Lower leg skin (tissue), 4 donors: ENCODE measurements around the gene ZDHHC17. TPM values are rescaled to one million over a fixed set of nuclear protein-coding genes. Genes with fewer than 3 reads are reported as not detected.

Source experiments
- DNase-seq, 2 donors: peaks; one replicate each; pipeline ENCODE4 v3.0.0-alpha.2; 2019; ENCODE audit warnings: low spot score in 2 of 2
- H3K4me3 ChIP-seq: fragments of 200-600 bp; sonication (generic); 2 replicates; pipeline ENCODE4 v1.5.1; 2017; ENCODE audit warnings: mild to moderate bottlenecking, low read depth; ENCODE audit not compliant: poor library complexity, severe bottlenecking
- POLR2A ChIP-seq, 2 donors: fragments of 450-650 bp; IDR thresholded peaks; one replicate each; pipeline ENCODE4 v1.6.1; 2016 to 2017; ENCODE audit warnings: antibody characterized with exemption in 2 of 2, mild to moderate bottlenecking in 1 of 2, moderate library complexity in 1 of 2
- WGBS, 2 donors: methylation state at CpG; one replicate each; pipeline ENCODE4 v1.1.5; 2018; 5-methylcytosine and 5-hydroxymethylcytosine counted together
- intact Hi-C: fragments of 100-400 bp; cut with DNase I; formaldehyde crosslinking; loops from one replicate; pipeline ENCODE4 v1.15.0; 2023; ENCODE audit warnings: low total_unique reads
- total RNA-seq, 4 donors: library from RNA; depleted of rRNA; stranded (reverse); fragments of >200 nt; gene quantifications; one replicate each; pipeline ENCODE4 v1.1.0, GENCODE V29; 2016
- TF ChIP-seq, protein P1 (sequence below), 3 donors: fragments of 450-650 bp; IDR thresholded peaks; one replicate each; pipeline ENCODE4 v1.5.1; 2016; ENCODE audit warnings: antibody characterized with exemption in 3 of 3, mild to moderate bottlenecking in 3 of 3, moderate library complexity in 2 of 3

Gene ZDHHC17
- total RNA-seq, 4 donors from 2014 or later: 10.5 to 18.7 (median 13.0) TPM

DNA sequence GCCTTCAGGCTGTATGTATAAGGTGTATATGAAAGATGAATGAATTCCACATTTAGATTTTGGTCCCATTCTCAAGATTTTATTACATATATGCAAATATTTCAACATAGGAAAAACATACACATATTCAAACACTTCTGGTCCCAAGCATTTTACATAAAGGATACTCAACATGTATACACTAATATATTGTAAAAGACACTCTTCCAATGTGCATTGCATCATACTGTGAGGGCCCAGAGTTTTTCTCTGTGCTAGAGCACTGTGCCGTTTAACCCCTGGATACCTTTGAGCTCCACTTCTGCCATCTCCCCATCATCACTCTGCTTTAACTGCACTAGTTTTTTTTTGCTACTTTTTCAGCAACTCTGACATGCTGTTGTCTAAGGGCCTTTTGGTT lies 48.1 kb downstream of the ZDHHC17 start:
- 74 to 100% methylated on average over 1 of the region's 1 CpG for WGBS, 2 donors
- H3K4me3 ChIP-seq: no peak overlapping the region
- TF ChIP-seq, protein P1, sequence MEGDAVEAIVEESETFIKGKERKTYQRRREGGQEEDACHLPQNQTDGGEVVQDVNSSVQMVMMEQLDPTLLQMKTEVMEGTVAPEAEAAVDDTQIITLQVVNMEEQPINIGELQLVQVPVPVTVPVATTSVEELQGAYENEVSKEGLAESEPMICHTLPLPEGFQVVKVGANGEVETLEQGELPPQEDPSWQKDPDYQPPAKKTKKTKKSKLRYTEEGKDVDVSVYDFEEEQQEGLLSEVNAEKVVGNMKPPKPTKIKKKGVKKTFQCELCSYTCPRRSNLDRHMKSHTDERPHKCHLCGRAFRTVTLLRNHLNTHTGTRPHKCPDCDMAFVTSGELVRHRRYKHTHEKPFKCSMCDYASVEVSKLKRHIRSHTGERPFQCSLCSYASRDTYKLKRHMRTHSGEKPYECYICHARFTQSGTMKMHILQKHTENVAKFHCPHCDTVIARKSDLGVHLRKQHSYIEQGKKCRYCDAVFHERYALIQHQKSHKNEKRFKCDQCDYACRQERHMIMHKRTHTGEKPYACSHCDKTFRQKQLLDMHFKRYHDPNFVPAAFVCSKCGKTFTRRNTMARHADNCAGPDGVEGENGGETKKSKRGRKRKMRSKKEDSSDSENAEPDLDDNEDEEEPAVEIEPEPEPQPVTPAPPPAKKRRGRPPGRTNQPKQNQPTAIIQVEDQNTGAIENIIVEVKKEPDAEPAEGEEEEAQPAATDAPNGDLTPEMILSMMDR (IDR thresholded peaks at IDR 0.05): no peak
- TF ChIP-seq POLR2A (IDR thresholded peaks at IDR 0.05): no peak
- DNase-seq: no peak
- intact Hi-C loops: no loop called here

DNA sequence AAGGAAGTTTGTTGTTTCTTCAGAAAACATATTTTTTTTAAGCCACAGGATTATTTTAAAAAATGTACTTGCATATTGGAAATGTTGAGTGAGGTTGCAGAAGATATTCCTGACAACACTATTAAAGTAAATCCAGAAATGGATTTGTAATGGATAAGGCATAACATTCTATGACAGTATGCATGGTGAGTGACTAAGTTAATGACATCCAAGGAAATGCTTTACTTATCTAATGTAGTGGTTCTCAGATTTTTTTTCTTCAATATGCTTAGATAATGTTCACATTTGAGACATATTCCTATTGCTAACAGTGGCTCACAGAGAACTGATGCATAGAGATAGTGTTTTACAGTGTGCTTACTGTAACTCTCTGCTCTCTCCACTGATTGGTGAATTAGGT lies 49.4 kb downstream of the ZDHHC17 start:
- intact Hi-C loops: no loop called here
- TF ChIP-seq, protein P1 (IDR thresholded peaks at IDR 0.05): no peak
- no peak for DNase-seq

DNA sequence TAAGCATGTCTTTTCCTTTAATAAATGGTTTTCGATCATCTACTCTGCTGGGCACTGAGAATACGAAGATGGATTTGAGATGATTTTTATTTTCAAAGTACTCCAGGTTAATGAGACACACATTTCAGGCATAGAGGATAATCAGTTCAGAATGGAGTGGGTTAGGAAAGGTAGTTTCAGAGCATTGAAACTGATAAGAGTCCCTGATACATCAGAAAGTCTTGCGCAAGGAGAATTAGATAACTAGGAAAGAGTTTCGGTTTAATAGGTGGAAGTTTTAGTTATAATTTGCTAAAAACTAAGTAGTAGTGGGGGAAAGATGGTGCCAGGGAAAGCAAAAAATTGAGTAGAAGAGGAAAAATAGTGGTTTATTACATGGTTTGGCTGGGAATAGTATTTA lies 50.1 kb downstream of the ZDHHC17 start:
- TF ChIP-seq, protein P1 (IDR thresholded peaks at IDR 0.05): no peak
- no peak for TF ChIP-seq POLR2A (IDR thresholded peaks at IDR 0.05)
- no peak for DNase-seq
- 97 to 98% methylated on average over 4 of the region's 4 CpGs for WGBS, 2 donors
- intact Hi-C loops: no loop called here
- no peak overlapping the region for H3K4me3 ChIP-seq

More for the DNA sequence above, 49.4 kb downstream of the ZDHHC17 start:
- no peak overlapping the region for H3K4me3 ChIP-seq

DNA sequence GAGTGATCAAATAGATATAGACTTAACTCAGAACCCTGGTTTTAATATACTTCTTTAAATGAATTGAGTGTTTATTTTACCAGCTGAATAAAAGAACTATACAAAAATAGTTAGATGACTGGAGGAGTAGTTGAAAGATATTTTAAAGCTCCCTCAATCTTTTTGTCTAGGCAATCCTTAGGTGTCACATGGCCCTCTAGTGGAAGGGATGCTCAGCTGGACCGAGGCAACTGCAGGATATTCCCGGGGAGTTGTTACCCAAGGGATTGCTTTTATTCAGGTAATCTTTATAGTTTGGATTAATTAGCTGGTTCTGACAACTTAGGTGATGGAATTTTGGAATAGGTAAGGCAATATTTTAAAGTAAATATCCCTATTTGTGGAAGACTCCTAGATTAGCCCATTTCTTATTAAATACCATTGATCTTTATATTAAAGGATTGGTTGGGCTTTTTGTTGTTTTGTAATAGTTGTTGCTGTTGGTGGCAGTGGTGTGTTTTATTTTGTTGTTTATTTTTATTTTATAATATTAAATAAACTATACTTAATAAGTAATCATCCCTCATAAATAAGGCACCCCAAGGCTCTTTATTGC lies 57.1 kb downstream of the ZDHHC17 start:
- WGBS, 2 donors: 33 to 35% methylated on average over 2 of the region's 2 CpGs
- intact Hi-C loops: no loop called here
- TF ChIP-seq, protein P1 (IDR thresholded peaks at IDR 0.05): no peak
- no peak for TF ChIP-seq POLR2A (IDR thresholded peaks at IDR 0.05)
- DNase-seq: no peak
- no peak overlapping the region for H3K4me3 ChIP-seq

DNA sequence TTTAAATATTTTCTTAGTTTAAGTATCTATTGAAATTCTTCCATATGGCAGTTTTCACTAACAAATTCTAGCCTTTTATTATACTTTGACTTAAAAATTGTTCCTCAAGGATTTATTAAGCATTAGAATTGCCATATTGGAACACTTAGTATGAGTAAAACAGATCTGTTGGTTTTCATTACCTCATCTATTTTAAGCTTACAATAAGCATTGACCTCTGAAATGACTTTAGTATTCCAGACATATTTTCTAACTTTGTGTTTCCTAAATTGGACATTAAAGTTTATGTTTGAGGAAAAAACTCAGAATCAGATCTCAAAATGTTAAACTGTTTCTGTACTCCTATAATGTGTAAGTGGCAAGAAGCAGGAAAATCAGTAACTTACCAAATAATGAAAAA lies 66.5 kb downstream of the ZDHHC17 start:
- intact Hi-C loops: no loop called here
- TF ChIP-seq, protein P1 (IDR thresholded peaks at IDR 0.05): no peak
- TF ChIP-seq POLR2A (IDR thresholded peaks at IDR 0.05): no peak
- DNase-seq: no peak
- H3K4me3 ChIP-seq: no peak overlapping the region

DNA sequence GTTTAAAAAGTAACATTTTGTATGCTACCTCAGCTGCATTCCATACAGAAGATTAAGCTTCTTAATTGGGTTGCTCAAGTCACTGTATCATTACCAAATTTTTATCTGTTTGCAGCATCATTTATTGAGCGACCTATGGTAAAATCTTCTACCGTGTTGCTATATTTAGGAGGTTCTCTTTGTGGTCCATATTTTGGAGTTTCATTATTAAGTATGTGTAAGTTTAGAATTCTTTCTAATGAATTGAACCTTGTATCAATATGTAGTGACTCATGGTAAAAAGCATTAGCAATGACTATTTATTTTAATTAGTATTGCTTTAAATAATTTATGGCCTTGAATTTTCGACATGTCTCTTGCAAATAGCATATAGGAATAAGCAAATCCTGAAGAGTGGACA lies 72.7 kb downstream of the ZDHHC17 start:
- TF ChIP-seq, protein P1 (IDR thresholded peaks at IDR 0.05): no peak
- no peak overlapping the region for H3K4me3 ChIP-seq
- 61 to 95% methylated on average over 3 of the region's 3 CpGs for WGBS, 2 donors
- intact Hi-C loops: no loop called here
- no peak for DNase-seq
